Activated B cell treated with CpG ODN at 0.5 μM for 24 hours (primary cell): Measurements from ENCODE around the gene ZBED6. TPM values are rescaled to one million over a fixed set of nuclear protein-coding genes. Genes with fewer than 3 reads are reported as not detected.
"Not testable (repeated sequence)": the region's sequence is repeated elsewhere in the genome, so short reads cannot be mapped to it uniquely, and the experiment has no call there.

Experiments
- ATAC-seq: fragments of 200-7000 bp; cut with Tn5 transposase; one replicate; pipeline ENCODE4 v1.10.0; 2021; ENCODE audit warnings: low read depth, mild to moderate bottlenecking, moderate library complexity
- CTCF ChIA-PET: fragments of 350-600 bp; sonication (Branson Sonifier 250); formaldehyde crosslinking; loops from one replicate; lab custom pipeline; 2021; ENCODE audit warnings: antibody characterized with exemption; lab: Charles Lee
- POLR2A ChIA-PET: fragments of 350-600 bp; sonication (Branson Sonifier 250); formaldehyde crosslinking; loops from one replicate; lab custom pipeline; 2021; ENCODE audit warnings: antibody characterized with exemption; lab: Charles Lee
- DNase-seq: peaks from one replicate; pipeline ENCODE4 v3.0.0; 2022
- H3K27ac Mint-ChIP-seq: one replicate; pipeline ENCODE4 v1.8.0; 2020; ENCODE audit warnings: mixed read lengths
- H3K27me3 Mint-ChIP-seq: one replicate; pipeline ENCODE4 v1.8.0; 2021; ENCODE audit warnings: mixed read lengths
- H3K36me3 Mint-ChIP-seq: one replicate; pipeline ENCODE4 v1.8.0; 2021; ENCODE audit warnings: low read depth, mixed read lengths
- H3K4me1 Mint-ChIP-seq: one replicate; pipeline ENCODE4 v1.8.0; 2021; ENCODE audit warnings: mixed read lengths
- H3K4me3 Mint-ChIP-seq: one replicate; pipeline ENCODE4 v1.8.0; 2020; ENCODE audit warnings: mild to moderate bottlenecking, mixed read lengths
- H3K9me3 Mint-ChIP-seq: one replicate; pipeline ENCODE4 v1.8.0; 2020; ENCODE audit warnings: mixed read lengths
- CTCF ChIP-seq: fragments of 200-600 bp; IDR thresholded peaks from one replicate; pipeline ENCODE4 v1.8.0; 2022; ENCODE audit warnings: antibody characterized with exemption, mild to moderate bottlenecking
- intact Hi-C: fragments of 100-400 bp; cut with micrococcal nuclease; formaldehyde crosslinking; loops from one replicate; pipeline ENCODE4 v1.15.1; 2024
- total RNA-seq: library from RNA; stranded (reverse); gene quantifications from 2 replicates; pipeline ENCODE4 v1.2.3, GENCODE V29; 2022

ZBED6 gene
- total RNA-seq, 1 donor from 2014 or later = 31.4 TPM

- Mint-ChIP-seq H3K9me3 (no peaks in the 10 kb centered on the region), H3K36me3 (no peaks in the 10 kb centered on the region), H3K27me3 (no peaks in the 10 kb centered on the region), H3K4me1 (peaks cover 41% of the 10 kb centered on the region), H3K4me3 (no peak overlapping the region), H3K27ac (peak overlapping the region; percentile 54)
- DNase-seq (no peak), ATAC-seq (no peak)
- POLR2A ChIA-PET = interaction anchor here (0.7 to 3.7 kb wide), 2 partner anchors 9 to 59 kb away, joined by 4 to 30 read pairs; partner anchors contain the start of gene LAX1
- TF ChIP-seq CTCF = no peak
- intact Hi-C loops = no loop called here
- CTCF ChIA-PET = interaction anchor here (1.9 kb wide), 1 partner anchor 8 kb away, joined by 8 read pairs; the partner anchor contains the start of gene LAX1
Observed at GRCh38 chr1:203756036-203756435, 39.4 kb upstream of the ZBED6 start.

GRCh38 chr1:203758749-203759148 is 36.7 kb upstream of the ZBED6 start:
- intact Hi-C loops, ATAC-seq, H3K4me3 Mint-ChIP-seq, H3K9me3 Mint-ChIP-seq, CTCF ChIA-PET, H3K36me3 Mint-ChIP-seq, DNase-seq, H3K27me3 Mint-ChIP-seq, H3K27ac Mint-ChIP-seq, POLR2A ChIA-PET: not testable (repeated sequence)
- H3K4me1 Mint-ChIP-seq = peaks cover 33% of the 10 kb centered on the region

GRCh38 chr1:203760506-203760905 is 34.9 kb upstream of the ZBED6 start:
- H3K36me3 Mint-ChIP-seq = peaks cover 3% of the 10 kb centered on the region
- ChIA-PET CTCF (no interaction called here), POLR2A (interaction anchor here (0.5 kb wide), 1 partner anchor 9 kb away, joined by 3 read pairs; no protein-coding TSS in a partner anchor)
- DNase-seq (no peak), ATAC-seq (no peak)
- no peak overlapping the region for H3K27ac Mint-ChIP-seq
- H3K9me3 Mint-ChIP-seq = no peaks in the 10 kb centered on the region
- no peak for TF ChIP-seq CTCF
- H3K27me3 Mint-ChIP-seq = no peaks in the 10 kb centered on the region
- H3K4me3 Mint-ChIP-seq = no peak overlapping the region
- H3K4me1 Mint-ChIP-seq = peaks cover 37% of the 10 kb centered on the region
- intact Hi-C loops = no loop called here

DNA sequence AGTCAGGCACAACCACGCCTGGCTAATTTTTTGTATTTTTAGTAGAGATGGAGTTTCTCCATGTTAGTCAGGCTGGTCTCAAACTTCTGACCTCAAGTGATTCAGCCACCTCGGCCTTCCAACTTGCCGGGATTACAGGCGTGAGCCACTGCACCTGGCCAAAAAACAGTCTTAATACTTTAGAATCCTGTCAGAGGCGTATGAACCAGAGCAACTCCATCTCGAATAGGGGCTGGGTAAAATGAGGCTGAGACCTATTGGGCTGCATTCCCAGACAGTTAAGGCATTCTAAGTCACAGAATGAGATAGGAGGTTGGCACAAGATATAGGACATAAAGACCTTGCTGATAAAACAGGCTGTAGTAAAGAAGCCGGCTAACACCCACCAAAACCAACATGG is 33.5 kb upstream of the ZBED6 start:
- POLR2A ChIA-PET, H3K27ac Mint-ChIP-seq, H3K9me3 Mint-ChIP-seq, DNase-seq, ATAC-seq, CTCF ChIA-PET, H3K27me3 Mint-ChIP-seq, H3K36me3 Mint-ChIP-seq, intact Hi-C loops, H3K4me3 Mint-ChIP-seq: not testable (repeated sequence)
- peaks cover 33% of the 10 kb centered on the region for H3K4me1 Mint-ChIP-seq

- no peak for DNase-seq
Observed at GRCh38 chr1:203763505-203763904, 31.9 kb upstream of the ZBED6 start.

More at GRCh38 chr1:203763505-203763904, 31.9 kb upstream of the ZBED6 start:
- Mint-ChIP-seq H3K9me3 (no peaks in the 10 kb centered on the region), H3K4me1 (peaks cover 37% of the 10 kb centered on the region), H3K27me3 (no peaks in the 10 kb centered on the region), H3K4me3 (no peak overlapping the region), H3K36me3 (peaks cover 8% of the 10 kb centered on the region), H3K27ac (peak overlapping the region; percentile 99)
- no peak for TF ChIP-seq CTCF
- ATAC-seq = no peak
- ChIA-PET POLR2A (interaction anchor here (0.6 to 1.5 kb wide), 3 partner anchors 9 to 109 kb away, joined by 3 to 7 read pairs (median 7); no protein-coding TSS in a partner anchor), CTCF (interaction anchor here (1.0 to 2.2 kb wide), 2 partner anchors 8 to 19 kb away, joined by 3 to 8 read pairs; no protein-coding TSS in a partner anchor)
- intact Hi-C loops = no loop called here
